Measurements from ENCODE around the gene C6orf47.

The C6orf47 gene

DNA sequence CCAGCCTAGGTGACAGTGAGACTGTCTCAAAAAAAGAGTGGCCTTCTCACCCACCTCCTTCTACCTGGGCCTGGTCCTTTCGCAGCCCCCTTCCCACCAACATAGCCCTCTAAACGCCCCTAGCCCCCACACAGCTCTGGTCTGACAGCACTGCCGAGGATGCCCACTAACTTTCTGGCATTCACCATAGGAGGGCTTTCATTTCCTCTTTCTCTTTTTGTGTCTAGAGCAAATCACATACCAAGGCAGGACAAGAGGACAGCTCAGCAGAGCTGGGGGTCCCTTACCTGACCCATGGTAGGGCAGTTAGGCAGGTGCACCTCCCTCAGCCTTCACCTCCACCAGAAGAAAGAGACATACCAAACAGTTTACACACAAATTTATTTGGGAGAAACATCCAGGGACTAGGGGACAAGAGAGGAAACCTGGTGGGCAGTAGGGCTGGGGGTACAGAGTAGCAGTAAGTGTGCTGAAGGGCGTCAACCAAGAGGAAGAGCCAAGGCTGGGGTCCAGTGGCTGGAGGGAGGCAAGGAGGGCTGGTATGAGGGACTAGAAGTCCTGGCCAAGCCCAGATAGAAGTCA is 15.8 kb upstream of the C6orf47 start:
- peak overlapping the region; percentile 30 for H3K27ac Mint-ChIP-seq
- H3K9me3 Mint-ChIP-seq = no peaks in the 10 kb centered on the region
- no peak for TF ChIP-seq CTCF (IDR thresholded peaks at IDR 0.05)
- no peak for DNase-seq
- H3K27me3 Mint-ChIP-seq (ENCODE audit: low read depth, poor library complexity) = peaks cover 12% of the 10 kb centered on the region
- H3K36me3 Mint-ChIP-seq (ENCODE audit: low read depth) = peaks cover 21% of the 10 kb centered on the region
- H3K4me1 Mint-ChIP-seq = peaks cover 21% of the 10 kb centered on the region
- H3K4me3 Mint-ChIP-seq = no peak overlapping the region

DNA sequence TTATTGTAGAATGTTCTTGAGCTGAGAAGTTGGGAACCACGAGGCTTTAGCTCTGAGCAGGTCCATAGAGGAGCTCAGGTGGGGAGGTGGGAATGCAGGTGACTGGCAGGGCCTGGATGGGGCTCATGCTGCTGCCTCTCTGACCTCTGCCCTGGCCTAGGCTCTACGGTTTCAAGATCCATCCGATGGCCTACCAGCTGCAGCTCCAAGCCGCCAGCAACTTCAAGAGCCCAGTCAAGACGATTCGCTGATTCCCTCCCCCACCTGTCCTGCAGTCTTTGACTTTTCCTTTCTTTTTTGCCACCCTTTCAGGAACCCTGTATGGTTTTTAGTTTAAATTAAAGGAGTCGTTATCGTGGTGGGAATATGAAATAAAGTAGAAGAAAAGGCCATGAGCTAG is 9.1 kb upstream of the C6orf47 start, which contains the start of gene LY6G5B:
LY6G5B (plus strand) TSS at position 301 of the 400 bp plus-strand sequence. CDS start 975 bp downstream, outside the sequence.
- peaks cover 22% of the 10 kb centered on the region for H3K4me1 Mint-ChIP-seq
- no peaks in the 10 kb centered on the region for H3K9me3 Mint-ChIP-seq
- TF ChIP-seq CTCF (IDR thresholded peaks at IDR 0.05) = no peak
- peak within 1 kb of the TSS; percentile 68 for H3K27ac Mint-ChIP-seq
- peaks cover 7% of the 10 kb centered on the region for H3K27me3 Mint-ChIP-seq (ENCODE audit: low read depth, poor library complexity)
- peaks cover 62% of the 10 kb centered on the region for H3K36me3 Mint-ChIP-seq (ENCODE audit: low read depth)
- no peak for DNase-seq
- H3K4me3 Mint-ChIP-seq = no peak within 1 kb of the TSS

- peak overlapping the region; percentile 93 for H3K4me3 Mint-ChIP-seq
- TF ChIP-seq CTCF (IDR thresholded peaks at IDR 0.05) = no peak
- peaks cover 51% of the 10 kb centered on the region for H3K4me1 Mint-ChIP-seq
- H3K36me3 Mint-ChIP-seq (ENCODE audit: low read depth) = peaks cover 57% of the 10 kb centered on the region
- peak overlapping the region; percentile 96 for H3K27ac Mint-ChIP-seq
- H3K27me3 Mint-ChIP-seq (ENCODE audit: low read depth, poor library complexity) = peaks cover 8% of the 10 kb centered on the region
- H3K9me3 Mint-ChIP-seq = no peaks in the 10 kb centered on the region
- DNase-seq = no peak
Observed at GRCh38 chr6:31666337-31666965, 5.9 kb upstream of the C6orf47 start.

- peak; percentile 95 for DNase-seq
- H3K4me1 Mint-ChIP-seq = peaks cover 58% of the 10 kb centered on the region
- peak within 1 kb of the TSS; percentile 96 for H3K27ac Mint-ChIP-seq
- no peaks in the 10 kb centered on the region for H3K9me3 Mint-ChIP-seq
- peaks cover 50% of the 10 kb centered on the region for H3K36me3 Mint-ChIP-seq (ENCODE audit: low read depth)
- peak within 1 kb of the TSS; percentile 93 for H3K4me3 Mint-ChIP-seq
- peaks cover 8% of the 10 kb centered on the region for H3K27me3 Mint-ChIP-seq (ENCODE audit: low read depth, poor library complexity)
- TF ChIP-seq CTCF (IDR thresholded peaks at IDR 0.05) = no peak
Observed at GRCh38 chr6:31665501-31666336, 5.1 kb upstream of the C6orf47 start, which contains the start of gene CSNK2B. Gene CSNK2B (plus strand): TSS chr6:31666080. CDS start chr6:31666832, 752 bp downstream.

GRCh38 chr6:31664790-31665500 is 4.4 kb upstream of the C6orf47 start, which contains the start of gene GPANK1:
Gene GPANK1 (minus strand): TSS chr6:31664997. CDS start chr6:31664478, 519 bp downstream.
- Mint-ChIP-seq H3K4me1 (peaks cover 65% of the 10 kb centered on the region), H3K4me3 (peak within 1 kb of the TSS; percentile 93), H3K27me3 (ENCODE audit: low read depth, poor library complexity) (peaks cover 8% of the 10 kb centered on the region), H3K9me3 (no peaks in the 10 kb centered on the region), H3K27ac (peak within 1 kb of the TSS; percentile 96), H3K36me3 (ENCODE audit: low read depth) (peaks cover 43% of the 10 kb centered on the region)
- DNase-seq = peak; percentile 68
- TF ChIP-seq CTCF (IDR thresholded peaks at IDR 0.05) = no peak

Measured in nephron progenitor cell (in vitro differentiated cells).